HepG2 (cell line): Measurements from ENCODE around the gene NCKIPSD. TPM values are rescaled to one million over a fixed set of nuclear protein-coding genes. Genes with fewer than 3 reads are reported as not detected.
A peak's percentile ranks its signal among the peaks of the same experiment; 100 is the strongest.

Experiments
- ARNT ChIP-seq: fragments of 450-650 bp; IDR thresholded peaks from 2 replicates; pipeline ENCODE4 v1.6.1; 2017
- ATRX ChIP-seq: sonication (generic); formaldehyde crosslinking; IDR thresholded peaks from 2 replicates; pipeline ENCODE4 v1.4.0; 2020; ENCODE audit warnings: missing genetic modification reagents, borderline replicate concordance
- CHD4 ChIP-seq: fragments of 200-600 bp; sonication (generic); IDR thresholded peaks from 2 replicates; pipeline ENCODE4 v1.7.0; 2017; ENCODE audit warnings: mild to moderate bottlenecking, low read length, borderline replicate concordance
- DMAP1 ChIP-seq: IDR thresholded peaks from 2 replicates; pipeline ENCODE4 v1.6.1; 2016
- DMTF1 ChIP-seq: sonication (generic); formaldehyde crosslinking; IDR thresholded peaks from 2 replicates; pipeline ENCODE4 v1.4.0; 2020; ENCODE audit warnings: mild to moderate bottlenecking, missing genetic modification reagents
- HHEX ChIP-seq: IDR thresholded peaks from 2 replicates; pipeline ENCODE4 v1.6.1; 2016; ENCODE audit warnings: control low read depth
- KDM3A ChIP-seq: IDR thresholded peaks from 2 replicates; pipeline ENCODE4 v1.6.1; 2018; ENCODE audit warnings: low read depth, missing compliant biosample characterization
- MAZ ChIP-seq, 2 experiments: sonication (generic) in 1 of 2; formaldehyde crosslinking in 1 of 2; IDR thresholded peaks; 2 replicates each; pipeline versions ENCODE4 v1.5.0 to v1.6.1; 2012 to 2020; ENCODE audit warnings: low read depth in 2 of 2, mild to moderate bottlenecking in 2 of 2, borderline replicate concordance in 1 of 2, improper control_type of control experiment in 1 of 2, low read length in 1 of 2, missing genetic modification reagents in 1 of 2, moderate library complexity in 1 of 2
- PITX1 ChIP-seq: sonication (generic); formaldehyde crosslinking; IDR thresholded peaks from 2 replicates; pipeline ENCODE4 v1.5.1; 2020; ENCODE audit warnings: mild to moderate bottlenecking, missing genetic modification reagents
- PLRG1 ChIP-seq: fragments of 450-650 bp; conservative IDR thresholded peaks from 2 replicates; pipeline ENCODE4 v1.6.1; 2016
- PRDM10 ChIP-seq: sonication (generic); formaldehyde crosslinking; IDR thresholded peaks from 2 replicates; pipeline ENCODE4 v1.4.0; 2020; ENCODE audit warnings: low read depth, missing genetic modification reagents
- SAFB2 ChIP-seq: sonication (generic); formaldehyde crosslinking; IDR thresholded peaks from 2 replicates; pipeline ENCODE4 v1.5.1; 2020; ENCODE audit warnings: missing genetic modification reagents, low read depth, mild to moderate bottlenecking, borderline replicate concordance
- TAF15 ChIP-seq: fragments of 200-400 bp; formaldehyde crosslinking; IDR thresholded peaks from one replicate; pipeline ENCODE4 v1.6.1; 2018; ENCODE audit warnings: mild to moderate bottlenecking, low read depth, low read length; ENCODE audit not compliant: poor library complexity, severe bottlenecking
- TMF1 ChIP-seq: sonication (generic); formaldehyde crosslinking; IDR thresholded peaks from 2 replicates; pipeline ENCODE4 v1.8.1; 2022; ENCODE audit warnings: low read depth, missing genetic modification reagents
- TOE1 ChIP-seq: sonication (generic); formaldehyde crosslinking; IDR thresholded peaks from 2 replicates; pipeline ENCODE4 v1.4.0; 2020; ENCODE audit warnings: mild to moderate bottlenecking, missing genetic modification reagents
- USF2 ChIP-seq, 2 experiments: sonication (generic) in 1 of 2; formaldehyde crosslinking in 1 of 2; IDR thresholded peaks; 2 replicates each; pipeline versions ENCODE4 v1.5.1 to v1.6.1; 2011 to 2020; ENCODE audit warnings: borderline replicate concordance in 1 of 2, low read depth in 1 of 2, low read length in 1 of 2, mild to moderate bottlenecking in 1 of 2, missing genetic modification reagents in 1 of 2, moderate library complexity in 1 of 2
- ZBTB7B ChIP-seq: sonication (generic); formaldehyde crosslinking; IDR thresholded peaks from 2 replicates; pipeline ENCODE4 v1.4.0; 2020; ENCODE audit warnings: missing genetic modification reagents
- ZNF10 ChIP-seq: sonication (generic); formaldehyde crosslinking; IDR thresholded peaks from 2 replicates; pipeline ENCODE4 v1.4.0; 2020; ENCODE audit warnings: mild to moderate bottlenecking, low read depth, missing genetic modification reagents, borderline replicate concordance
- ZNF224 ChIP-seq: sonication (generic); formaldehyde crosslinking; IDR thresholded peaks from 2 replicates; pipeline ENCODE4 v1.5.0; 2020; ENCODE audit warnings: mild to moderate bottlenecking, missing genetic modification reagents
- ZNF83 ChIP-seq: sonication (generic); formaldehyde crosslinking; IDR thresholded peaks from 2 replicates; pipeline ENCODE4 v1.4.0; 2020; ENCODE audit warnings: missing genetic modification reagents, mild to moderate bottlenecking, borderline replicate concordance
- polyA plus RNA-seq, 8 experiments: library from polyadenylated mRNA; depleted of rRNA in 3 of 8; stranded (reverse) in 7 of 8; unstranded in 1 of 8; fragments of >200 nt; fragmentation: Illumina TruSeq in 4 of 8; extraction: Trizol in 4 of 8; gene quantifications; 2 replicates each; pipeline versions ENCODE4 v1.2.1 to v1.2.3, GENCODE V29; 2011 to 2016; ENCODE audit warnings: low read depth in 4 of 8, missing spikeins in 1 of 8, mixed read lengths in 1 of 8; ENCODE audit not compliant: insufficient read depth in 1 of 8
- total RNA-seq, 5 experiments: library from RNA; depleted of rRNA; stranded (reverse); fragments of >200 nt; fragmentation: Illumina TruSeq; extraction: Trizol; gene quantifications; 2 replicates each; pipeline ENCODE4 v1.2.3, GENCODE V29; 2016; ENCODE audit warnings: low read depth in 1 of 5

Gene NCKIPSD
- total and polyA plus RNA-seq, 2 of the 13 experiments (the other 11 are each of a cell fraction or from before 2014, with no cell fraction given): 13.5 to 35.2 TPM

GRCh38 chr3:48635222-48636021 is 50.3 kb downstream of the NCKIPSD start, which contains the start of gene SLC26A6 (continued):
- TF ChIP-seq USF2 (IDR thresholded peaks at IDR 0.05; ENCODE audit: low read depth, low read length): no peak
- no peak for TF ChIP-seq USF2 (CRISPR knock-in tag; IDR thresholded peaks at IDR 0.05; ENCODE audit: borderline replicate concordance)
- no peak for TF ChIP-seq ARNT
- peak; percentile 74 for TF ChIP-seq PRDM10 (CRISPR knock-in tag)
- peak; percentile 52; the same call in 1 of the 2 replicates for TF ChIP-seq TMF1 (CRISPR knock-in tag)
- TF ChIP-seq DMTF1 (CRISPR knock-in tag): no peak
- no peak for TF ChIP-seq CHD4
- peak; percentile 55; the same call in 1 of the 2 replicates for TF ChIP-seq DMAP1 (CRISPR knock-in tag)
- TF ChIP-seq TAF15: peak; percentile 50
- no peak for TF ChIP-seq ZNF83
- peak; percentile 34; the same call in 1 of the 2 replicates for TF ChIP-seq SAFB2 (CRISPR knock-in tag)
- no peak for TF ChIP-seq PLRG1
- TF ChIP-seq HHEX: no peak
- no peak for TF ChIP-seq KDM3A (CRISPR knock-in tag)
- TF ChIP-seq ZBTB7B: peak; percentile 57; the same call in 1 of the 2 replicates
- TF ChIP-seq TOE1 (CRISPR knock-in tag): no peak
- TF ChIP-seq MAZ (IDR thresholded peaks at IDR 0.05; ENCODE audit: borderline replicate concordance, low read depth, low read length): peak; percentile 68; the same call in 1 of the 2 replicates
- TF ChIP-seq MAZ (CRISPR knock-in tag; IDR thresholded peaks at IDR 0.05; ENCODE audit: low read depth): peak; percentile 63
- TF ChIP-seq PITX1: peak; percentile 92
- no peak; the same call in 1 of the 2 replicates for TF ChIP-seq ZNF224 (CRISPR knock-in tag)
- TF ChIP-seq ATRX (CRISPR knock-in tag): no peak
- TF ChIP-seq ZNF10 (CRISPR knock-in tag): no peak
